NCI-H345 treated with DMSO at 0.1 percent for 48 hours (cell line): ENCODE data around the gene WNT3A.
"Not testable (repeated sequence)": the region's sequence is repeated elsewhere in the genome, so short reads cannot be mapped to it uniquely, and the experiment has no call there.

Source experiments
- DNase-seq: peaks from one replicate; lab custom pipeline; 2025; ENCODE audit not compliant: unreplicated experiment; lab: John Stamatoyannopoulos, UW

Gene WNT3A, protein sequence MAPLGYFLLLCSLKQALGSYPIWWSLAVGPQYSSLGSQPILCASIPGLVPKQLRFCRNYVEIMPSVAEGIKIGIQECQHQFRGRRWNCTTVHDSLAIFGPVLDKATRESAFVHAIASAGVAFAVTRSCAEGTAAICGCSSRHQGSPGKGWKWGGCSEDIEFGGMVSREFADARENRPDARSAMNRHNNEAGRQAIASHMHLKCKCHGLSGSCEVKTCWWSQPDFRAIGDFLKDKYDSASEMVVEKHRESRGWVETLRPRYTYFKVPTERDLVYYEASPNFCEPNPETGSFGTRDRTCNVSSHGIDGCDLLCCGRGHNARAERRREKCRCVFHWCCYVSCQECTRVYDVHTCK

DNA sequence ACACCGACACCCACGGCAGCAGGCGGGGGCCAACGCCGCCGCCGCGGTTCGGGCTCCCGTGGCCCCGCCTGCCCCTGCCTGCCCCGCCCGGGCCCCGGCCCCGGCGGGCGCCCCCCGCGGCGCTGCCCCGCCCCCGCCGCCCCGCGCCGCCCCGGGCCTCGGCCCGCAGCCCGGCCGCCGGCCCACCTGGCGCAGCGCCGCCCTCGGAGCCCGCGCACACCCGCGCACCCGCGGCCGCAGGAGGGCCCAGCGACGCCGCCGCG is at the start of gene WNT3A:
Gene WNT3A, plus strand, starts transcription at position 213 of the 263 bp plus-strand sequence. CDS start 131 bp downstream, outside the sequence.
- no peak for DNase-seq

DNA sequence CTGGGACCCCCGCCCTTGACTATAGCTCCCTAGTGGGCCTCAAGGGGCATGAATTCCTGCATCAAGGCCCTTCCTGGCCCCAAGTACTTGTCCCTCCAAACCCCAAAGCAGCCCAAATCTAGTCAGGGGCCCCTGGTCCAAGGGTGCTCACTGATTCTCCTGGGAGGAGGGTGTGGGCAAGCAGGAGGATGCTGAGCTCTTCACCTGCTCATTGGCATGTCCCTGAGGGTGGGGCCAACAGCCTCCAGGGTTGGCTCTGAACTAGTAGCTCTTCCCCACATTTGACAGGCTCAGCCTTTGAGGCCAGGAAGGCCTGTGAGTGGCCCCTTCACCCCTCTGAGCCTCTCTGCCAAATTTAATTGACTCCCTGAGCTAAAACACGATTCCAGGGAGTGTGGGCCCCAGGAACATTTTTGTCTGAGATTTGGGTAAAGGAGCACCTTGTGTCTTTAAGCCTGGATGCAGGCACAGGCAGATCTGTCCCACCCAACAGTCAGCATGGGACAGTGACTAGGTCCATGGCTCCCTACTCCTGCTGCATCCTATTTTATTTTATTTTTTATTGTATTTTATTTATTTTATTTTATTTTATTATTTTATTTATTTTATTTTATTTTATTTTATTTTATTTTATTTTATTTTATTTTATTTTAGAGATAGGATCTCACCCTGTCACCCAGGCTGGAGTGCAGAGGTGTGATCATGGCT is 48.0 kb upstream of the WNT3A start:
- no peak for DNase-seq

DNA sequence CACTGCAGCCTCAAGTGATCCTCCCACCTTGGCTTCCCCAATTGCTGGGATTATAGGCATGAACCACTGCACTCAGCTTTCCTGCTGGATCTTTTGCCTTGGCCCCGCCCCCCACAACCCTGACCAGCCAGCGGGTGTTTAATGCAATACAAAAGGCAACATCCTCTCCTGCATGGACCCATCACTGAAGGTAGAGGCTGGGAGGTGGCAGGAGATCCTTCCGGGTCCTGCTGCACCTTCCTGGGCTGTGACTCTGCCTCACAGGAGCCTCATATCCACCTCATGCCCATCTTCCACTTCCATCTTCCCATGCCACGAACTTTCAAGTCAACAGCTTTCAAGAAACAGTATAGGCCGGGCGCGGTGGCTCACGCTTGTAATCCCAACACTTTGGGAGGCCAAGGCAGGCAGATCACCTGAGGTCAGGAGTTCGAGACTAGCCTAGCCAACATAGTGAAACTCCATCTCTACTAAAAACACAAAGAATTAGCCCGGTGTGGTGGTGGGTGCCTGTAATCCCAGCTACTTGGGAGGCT is 47.4 kb upstream of the WNT3A start:
- no peak for DNase-seq

DNA sequence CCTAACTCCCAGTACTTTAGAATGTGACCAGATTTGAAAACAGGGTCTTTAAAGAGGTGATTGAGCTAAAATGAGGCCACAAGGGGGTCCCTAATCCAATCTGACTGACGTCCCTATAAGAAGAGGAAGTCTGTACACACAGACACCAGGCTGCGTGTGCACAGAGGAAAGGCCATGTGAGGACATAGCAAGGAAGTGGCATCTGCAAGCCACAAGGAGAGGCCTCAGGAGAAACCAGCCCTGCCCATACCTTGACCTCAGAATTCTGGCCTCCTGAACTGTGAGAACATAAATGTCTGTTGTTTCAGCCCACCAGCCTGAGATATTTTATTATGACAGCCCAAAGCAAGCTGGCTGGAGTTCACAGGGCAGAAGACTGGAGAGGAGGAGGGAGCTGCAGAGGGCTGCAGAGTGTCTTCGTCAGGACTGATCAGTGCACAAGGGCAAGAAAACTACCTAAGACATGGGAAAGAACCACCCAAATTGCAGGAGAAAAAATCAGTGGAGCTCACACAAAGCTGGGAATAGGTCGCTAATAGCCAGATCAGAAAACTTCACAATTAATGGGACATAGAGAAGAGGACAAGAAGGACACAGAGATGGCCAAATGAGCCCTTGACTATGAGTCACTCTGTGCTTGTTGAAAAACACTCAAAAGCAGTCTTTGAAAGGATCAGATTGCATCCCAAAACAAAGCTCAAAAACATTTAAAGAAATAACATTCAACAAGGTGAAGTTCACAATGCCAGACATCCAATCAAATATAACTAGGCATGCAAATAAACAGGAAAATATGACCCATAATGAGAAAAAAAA is 44.9 kb upstream of the WNT3A start:
- no peak for DNase-seq

DNA sequence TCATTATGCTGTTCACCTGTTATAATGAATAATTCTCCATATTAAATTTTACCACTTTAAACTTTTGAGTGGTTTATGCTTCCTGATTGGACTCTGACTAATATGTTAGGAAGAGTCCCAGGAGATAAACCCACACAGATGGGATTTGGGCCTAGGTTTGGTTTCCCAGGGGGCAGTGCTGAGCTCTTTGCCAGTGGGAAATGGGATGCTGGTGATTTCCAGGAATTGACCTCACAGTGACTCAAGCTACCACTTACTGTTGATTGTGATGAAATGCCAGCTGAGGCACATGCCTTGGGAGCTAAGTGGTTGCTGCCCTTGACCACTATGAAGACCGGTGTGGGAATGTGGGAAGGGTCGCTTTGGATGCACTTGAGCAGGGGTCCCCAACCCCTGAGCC is 40.1 kb upstream of the WNT3A start:
- DNase-seq, result not testable (repeated sequence)

DNA sequence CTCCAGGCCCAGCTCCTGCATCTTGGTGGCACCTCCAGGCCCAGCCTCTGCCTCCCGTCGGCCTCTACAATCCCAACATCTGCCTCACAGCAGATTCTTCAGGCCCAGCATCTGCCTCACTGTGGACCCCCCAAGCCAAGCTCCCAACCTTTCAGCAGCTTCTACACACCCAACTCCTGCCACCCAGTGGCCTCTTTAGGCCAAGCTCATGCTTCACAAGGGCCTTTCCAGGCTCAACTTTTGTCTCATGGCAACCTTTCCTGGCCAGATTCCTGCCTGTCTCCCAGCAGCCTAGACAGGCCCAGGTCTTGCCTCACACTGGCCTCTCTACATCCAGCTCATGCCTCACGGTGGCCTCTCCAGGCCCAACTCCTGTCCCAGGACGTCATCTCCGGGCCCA is 39.0 kb upstream of the WNT3A start:
- not testable (repeated sequence) for DNase-seq

DNA sequence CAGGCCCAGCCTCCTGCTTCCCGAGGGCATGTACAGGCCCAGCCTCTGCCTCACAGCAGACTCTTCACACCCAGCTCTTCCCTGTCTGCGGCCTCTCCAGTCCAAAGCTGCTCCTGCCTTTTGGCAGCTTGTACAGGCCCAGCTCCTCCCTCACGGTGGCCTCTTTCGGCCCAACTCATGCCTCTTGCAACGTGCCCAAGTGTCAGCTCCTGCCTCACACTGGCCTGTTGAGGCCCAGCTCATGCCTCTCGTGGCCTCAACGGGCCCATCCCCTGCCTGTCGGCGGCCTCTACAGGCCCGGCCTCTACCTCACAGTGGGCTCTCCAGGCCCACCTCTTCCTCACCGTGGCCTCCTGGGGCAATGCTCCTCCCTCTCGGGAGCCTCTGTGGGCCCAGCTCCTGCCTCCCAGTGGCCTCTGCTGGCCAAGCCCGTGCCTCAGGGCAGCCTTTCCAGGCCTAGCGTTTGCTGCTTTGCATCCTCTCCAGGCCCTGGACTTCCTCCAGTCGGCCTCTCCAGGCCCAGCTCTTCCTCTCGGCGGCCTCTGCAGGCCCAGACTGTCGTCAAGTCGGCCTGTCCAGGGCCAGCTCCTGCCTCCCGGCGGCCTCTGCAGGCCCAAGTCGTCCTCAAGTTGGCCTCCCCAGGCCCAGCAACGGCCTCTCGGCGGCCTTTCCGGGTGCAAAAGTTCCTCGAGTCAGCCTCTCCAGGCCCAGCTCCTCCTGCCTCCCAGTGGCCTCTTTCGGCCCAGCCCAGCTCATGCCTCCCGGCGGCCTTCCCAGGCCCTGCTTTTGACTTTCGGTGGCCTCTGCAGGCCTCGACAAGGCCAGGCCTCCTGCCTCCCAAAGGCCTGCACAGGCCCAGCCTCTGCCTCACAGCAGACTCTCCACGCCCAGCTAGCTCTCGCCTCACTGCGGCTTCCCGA is 36.5 kb upstream of the WNT3A start:
- not testable (repeated sequence) for DNase-seq

DNA sequence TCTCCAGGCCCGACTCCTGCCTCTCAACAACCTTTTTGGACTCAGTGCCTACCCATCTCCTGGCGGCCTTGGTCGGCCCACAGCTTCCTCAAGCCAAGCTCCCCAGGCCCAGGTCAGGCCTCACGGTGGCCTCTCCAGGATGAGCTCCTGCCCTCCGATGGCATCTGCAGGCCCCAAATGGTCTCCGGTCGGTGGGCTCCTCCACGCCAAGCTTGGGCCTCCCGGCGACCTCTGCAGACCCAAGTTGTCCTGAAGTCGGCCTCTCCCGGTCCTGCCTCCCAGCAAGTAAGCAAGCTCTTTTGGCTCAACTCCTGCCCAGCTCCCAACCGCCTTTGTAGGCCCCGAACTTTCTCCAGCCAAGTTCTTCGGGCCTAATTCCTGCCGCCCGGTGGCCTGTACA is 35.6 kb upstream of the WNT3A start:
- DNase-seq, result not testable (repeated sequence)

DNA sequence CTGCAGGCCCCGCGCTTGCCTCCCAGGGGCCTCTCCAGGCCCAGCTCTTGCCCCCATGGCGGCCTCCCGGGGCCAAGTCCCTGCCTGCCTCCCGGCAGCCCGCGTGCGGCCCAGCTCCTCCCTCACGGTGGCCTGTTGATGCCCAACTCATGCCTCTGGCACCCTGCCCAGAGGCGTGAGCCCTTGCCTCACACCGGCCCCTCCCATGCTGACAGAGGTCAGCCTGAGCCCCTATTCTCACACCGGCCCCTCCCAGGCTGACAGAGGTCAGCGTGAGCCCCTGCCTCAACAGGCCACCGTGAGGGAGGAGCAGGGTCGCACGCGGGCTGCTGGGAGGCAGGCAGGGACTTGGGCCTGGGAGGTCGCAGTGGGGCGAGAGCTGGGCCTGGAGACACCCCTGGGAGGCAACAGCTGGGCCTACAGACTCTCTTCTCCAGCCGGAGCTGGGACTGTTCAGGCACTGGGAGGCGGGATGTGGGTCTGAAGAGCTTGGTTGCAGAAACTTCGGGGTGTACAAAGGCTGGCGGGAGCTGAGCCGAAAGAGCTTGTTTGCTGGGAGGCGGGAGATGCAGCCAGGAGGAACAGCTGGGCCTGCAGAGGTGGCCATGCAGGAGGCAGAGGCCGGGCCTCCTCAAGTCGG is 35.0 kb upstream of the WNT3A start:
- DNase-seq, result not testable (repeated sequence)

DNA sequence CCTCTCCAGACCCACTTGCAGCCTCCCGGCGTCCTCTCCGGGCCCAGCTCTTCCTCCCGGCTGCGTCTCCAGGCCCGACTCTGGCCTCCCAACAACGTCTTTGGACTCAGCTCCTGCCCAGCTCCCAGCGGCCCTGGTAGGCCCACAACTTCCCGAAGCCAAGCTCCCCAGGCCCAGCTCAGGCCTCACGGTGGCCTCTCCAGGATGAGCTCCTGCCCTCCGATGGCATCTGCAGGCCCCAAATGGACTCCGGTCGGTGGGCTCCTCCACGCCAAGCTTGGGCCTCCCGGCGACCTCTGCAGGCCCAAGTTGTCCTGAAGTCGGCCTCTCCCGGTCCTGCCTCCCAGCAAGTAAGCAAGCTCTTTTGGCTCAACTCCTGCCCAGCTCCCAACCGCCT is 34.5 kb upstream of the WNT3A start:
- not testable (repeated sequence) for DNase-seq

DNA sequence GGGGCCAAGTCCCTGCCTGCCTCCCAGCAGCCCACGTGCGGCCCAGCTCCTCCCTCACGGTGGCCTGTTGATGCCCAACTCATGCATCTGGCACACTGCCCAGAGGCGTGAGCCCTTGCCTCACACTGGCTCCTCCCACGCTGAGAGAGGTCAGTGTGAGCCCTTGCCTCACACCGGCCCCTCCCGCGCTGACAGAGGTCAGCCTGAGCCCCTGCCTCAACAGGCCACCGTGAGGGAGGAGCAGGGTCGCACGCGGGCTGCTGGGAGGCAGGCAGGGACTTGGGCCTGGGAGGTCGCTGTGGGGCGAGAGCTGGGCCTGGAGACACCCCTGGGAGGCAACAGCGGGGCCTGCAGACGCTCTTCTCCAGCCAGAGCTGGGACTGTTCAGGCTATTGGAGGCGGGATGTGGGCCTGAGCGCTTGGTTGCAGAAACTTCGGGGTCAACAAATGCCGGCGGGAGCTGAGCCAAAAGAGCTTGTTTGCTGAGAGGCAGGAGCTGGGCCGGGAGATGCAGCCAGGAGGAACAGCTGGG is 33.9 kb upstream of the WNT3A start:
- DNase-seq, result not testable (repeated sequence)

DNA sequence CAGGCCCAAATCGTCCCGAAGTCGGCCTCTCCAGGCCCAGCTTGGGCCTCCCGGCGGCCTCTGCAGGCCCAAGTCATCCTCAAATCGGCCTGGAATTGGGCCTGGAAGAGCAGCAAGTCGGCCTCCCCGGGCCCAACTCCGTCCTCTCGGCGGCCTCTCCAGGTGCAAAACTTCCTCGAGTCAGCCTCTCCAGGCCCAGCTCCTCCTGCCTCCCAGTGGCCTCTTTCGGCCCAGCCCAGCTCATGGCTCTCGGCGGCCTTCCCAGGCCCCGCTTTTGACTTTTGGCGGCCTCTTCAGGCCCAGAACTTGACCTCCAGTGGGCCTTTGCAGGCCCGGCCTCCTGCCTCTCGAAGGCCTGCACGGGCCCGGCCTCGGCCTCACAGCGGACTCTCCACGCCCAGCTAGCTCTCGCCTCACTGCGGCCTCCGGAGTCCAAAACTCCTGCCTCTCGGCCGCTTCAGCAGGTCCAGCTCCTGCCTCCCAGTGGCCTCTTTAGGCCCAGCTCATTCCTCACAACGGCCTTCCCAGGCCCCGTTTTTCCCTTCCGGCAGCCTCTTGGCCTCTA is 33.0 kb upstream of the WNT3A start:
- DNase-seq, result not testable (repeated sequence)

DNA sequence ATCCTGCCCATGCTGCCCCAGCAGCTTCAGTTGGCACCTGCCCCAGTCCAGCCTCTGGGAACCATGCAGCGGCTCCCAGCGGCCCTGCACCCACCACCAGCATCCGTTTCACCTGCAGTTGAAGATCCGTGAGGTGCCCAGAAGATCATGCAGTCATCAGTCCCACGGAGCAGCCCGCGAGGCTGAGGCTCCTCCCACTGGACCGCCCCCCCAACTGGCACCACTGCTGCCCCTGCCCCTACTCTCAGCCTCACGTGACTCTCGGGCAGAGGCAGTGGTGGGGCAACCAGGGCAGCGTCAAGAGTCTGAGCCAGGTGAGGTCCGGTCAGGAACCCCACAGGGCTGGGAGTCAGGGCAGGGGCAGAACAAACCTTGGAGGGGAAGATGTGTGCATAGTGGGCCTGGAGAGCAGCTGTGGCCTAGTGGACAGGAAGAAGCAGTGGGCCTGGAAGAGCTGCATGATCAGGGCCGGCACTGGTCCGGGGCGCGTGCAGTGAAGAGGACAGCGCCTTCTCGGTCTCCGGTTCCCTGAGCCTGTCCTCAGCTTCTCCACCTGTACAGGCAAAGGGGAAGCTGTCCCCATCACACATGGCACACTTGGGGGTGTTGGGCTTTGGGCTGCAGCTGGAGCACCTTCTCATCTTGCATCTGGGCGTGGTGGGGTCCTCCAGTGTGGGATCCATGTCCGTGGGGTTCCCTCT is 31.1 kb upstream of the WNT3A start:
- not testable (repeated sequence) for DNase-seq

DNA sequence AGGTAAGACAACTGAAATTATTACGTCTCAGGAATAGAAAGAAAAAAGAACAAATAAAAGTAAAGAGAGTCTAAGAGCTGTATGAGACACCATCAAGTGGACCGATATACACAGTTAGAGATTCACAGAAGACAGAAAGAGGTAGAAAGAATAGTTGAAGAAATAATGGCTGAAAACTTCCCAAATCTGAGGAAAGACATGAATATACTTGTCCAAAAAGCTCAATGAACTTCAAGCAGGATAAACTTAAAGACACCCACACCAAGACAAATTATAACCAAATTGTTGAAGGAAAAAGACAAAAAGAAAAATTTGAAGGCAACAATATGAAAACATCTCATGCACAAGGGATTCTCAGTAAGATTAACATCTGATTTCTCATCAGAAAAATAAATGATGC is 19.6 kb upstream of the WNT3A start:
- DNase-seq, result no peak

DNA sequence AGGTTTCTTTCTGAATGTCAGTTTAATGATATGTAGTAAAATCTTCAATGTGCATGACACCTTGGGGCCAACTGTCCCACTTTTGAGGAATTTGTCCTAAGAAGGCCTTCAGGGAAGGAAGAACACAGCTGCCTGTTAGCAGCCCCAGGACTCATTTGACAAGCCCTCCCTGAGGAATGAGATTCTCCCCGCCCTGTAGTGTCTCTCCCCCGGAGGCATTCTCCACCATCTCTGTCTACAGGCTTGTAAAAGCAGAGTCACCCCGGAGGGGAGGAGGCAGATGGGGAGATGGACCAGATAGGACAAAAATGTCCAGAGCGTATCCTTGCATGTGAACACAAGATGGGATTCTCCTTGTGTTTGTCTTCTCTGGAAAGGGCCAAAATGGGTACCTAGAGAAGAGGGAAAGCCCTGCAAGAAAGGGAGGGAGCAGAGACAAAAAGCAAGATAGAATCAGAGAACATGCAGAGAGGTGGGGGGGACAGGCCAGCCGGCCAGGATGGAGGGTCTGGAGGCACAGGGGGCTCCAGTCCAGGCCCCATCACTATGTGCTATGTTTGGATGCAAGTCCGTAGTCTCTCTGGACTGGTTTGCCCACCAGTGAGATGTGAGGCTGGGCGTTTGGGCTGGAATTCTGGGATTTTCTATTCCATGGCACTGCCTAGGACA is 12.0 kb upstream of the WNT3A start:
- DNase-seq, result no peak

DNA sequence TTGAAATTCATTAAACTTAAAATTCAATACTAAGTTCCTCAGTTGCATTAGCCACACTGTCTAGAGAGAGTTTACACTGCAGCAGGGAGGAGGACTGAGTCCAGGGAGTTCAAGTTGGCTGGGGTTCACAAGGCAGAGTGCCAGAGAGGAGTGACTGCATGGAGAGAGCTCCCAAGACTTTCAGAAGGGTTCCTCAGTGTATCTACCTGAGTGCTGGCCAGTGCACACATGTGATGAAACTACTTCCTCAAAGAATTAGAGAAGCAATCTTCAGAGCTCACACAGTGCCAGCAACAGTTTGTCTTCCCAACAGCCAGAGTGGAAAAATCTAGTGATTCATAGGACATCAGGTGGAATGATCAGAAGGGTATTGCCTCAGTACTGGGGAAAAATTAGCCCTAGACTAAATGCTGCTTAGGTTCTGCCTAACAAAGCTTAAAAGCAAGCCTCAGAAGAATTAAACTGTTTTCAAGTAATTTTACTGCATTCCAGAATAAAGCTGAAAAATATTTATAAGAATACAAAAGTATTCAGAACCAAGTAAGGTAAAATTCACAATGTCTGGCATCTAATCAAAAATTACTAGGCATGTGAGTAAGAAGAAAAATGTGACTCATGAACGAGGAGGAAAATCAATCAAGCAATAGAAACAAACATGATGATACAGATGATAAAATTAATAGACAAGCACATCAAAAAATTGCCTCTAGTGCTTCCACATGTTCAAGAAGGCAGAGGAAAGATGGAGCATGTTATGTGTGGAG is 10.4 kb upstream of the WNT3A start:
- DNase-seq, result no peak

DNA sequence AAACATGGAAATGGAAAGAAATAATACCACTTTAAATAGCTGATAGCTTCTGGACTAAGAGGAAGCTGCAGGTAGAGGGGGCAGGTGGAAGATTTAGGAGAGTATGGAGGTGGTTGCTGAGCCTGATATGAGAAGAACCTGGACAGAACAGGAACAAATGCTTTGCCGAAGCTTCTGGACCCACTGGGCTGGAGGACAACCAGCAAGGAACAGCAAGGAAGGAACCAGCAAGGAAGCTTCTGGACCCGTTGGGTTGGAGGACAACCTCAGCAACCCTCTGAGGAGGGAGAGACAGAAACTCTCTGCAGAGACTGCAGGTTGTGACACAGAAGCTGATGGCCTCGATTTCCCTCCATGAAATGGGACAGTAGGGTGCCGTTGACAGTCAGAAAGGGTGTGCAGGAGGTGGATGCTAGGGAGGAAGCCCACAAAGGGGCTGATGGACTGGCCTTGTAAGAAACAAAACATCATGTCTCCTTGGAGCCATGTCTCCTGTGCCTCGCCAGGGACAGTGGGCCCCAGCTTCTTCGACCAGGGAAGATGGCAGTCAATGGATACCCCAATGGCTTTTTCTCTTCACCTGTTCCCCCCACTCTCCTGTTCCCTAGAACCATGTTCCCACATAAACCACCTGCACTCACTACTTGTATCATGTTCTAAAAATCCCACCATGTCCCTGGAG is 8.3 kb upstream of the WNT3A start:
- DNase-seq, result no peak
